Measurements from ENCODE around the gene CAMK1D. TPM values are rescaled to one million over a fixed set of nuclear protein-coding genes. Genes with fewer than 3 reads are reported as not detected.

CAMK1D gene
- total RNA-seq, 2 experiments from 2014 or later: 28.8 to 35.3 TPM

DNA sequence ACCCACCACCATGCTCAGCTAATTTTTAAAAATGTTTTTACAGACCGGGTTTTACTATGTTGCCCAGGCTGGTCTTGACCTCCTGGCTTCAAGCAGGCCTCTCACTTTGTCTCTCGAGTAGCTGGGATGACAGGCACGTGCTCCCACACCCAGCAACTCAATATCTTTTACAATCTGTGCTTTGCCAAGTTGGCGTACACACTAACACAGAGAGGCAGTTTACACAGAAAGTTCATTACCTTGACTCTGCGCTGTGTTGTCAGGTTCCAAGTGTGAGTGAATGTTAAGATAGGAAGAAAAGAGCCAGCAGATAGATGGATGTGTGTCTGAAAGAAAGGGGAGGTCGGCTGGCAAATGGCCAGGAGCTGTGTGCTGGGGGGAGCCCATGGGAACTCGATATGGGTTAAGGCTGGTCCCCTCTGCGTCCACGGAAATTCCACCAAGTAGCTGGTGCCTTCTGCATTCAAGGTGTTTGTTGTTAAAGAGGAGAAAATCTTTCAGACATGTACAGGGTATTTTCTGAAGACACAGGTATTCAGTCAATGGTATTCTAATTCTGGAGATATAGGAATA lies 299.8 kb downstream of the CAMK1D start:
- Histone ChIP-seq H3K4me3 (ENCODE audit: low read length) (no peak overlapping the region), H3K36me3 (ENCODE audit: insufficient read depth, low read length) (peaks cover 6% of the 10 kb centered on the region), H3K27ac (ENCODE audit: low read depth in 1 of 2, low read length in 2 of 2) (no peak overlapping the region), H3K27me3 (ENCODE audit: control insufficient read depth in 1 of 2, insufficient read depth in 2 of 2, low read length in 2 of 2) (no peaks in the 10 kb centered on the region), H3K9me3 (ENCODE audit: control insufficient read depth in 1 of 2, insufficient read depth in 1 of 2, low read length in 2 of 2) (peaks cover 0 to 5% of the 10 kb centered on the region in 2 experiments), H3K4me1 (ENCODE audit: insufficient read depth, low read length) (no peaks in the 10 kb centered on the region)
- no peak for TF ChIP-seq CTCF (IDR thresholded peaks at IDR 0.05)
- ATAC-seq (ENCODE audit: poor library complexity) (no peak), DNase-seq (no peak)
- H3K36me3 Mint-ChIP-seq (ENCODE audit: low read depth): peaks cover 32% of the 10 kb centered on the region
- no peak overlapping the region for H3K4me3 Mint-ChIP-seq
- intact Hi-C loops (cut with DNase I, micrococcal nuclease): no loop called here
- ChIA-PET CTCF (no interaction called here), POLR2A (no interaction called here)
- no peaks in the 10 kb centered on the region for H3K4me1 Mint-ChIP-seq (ENCODE audit: low read depth)
- no peaks in the 10 kb centered on the region for H3K27me3 Mint-ChIP-seq
- no peaks in the 10 kb centered on the region for H3K9me3 Mint-ChIP-seq
- H3K27ac Mint-ChIP-seq: no peak overlapping the region

GRCh38 chr10:12650122-12650521 lies 300.8 kb downstream of the CAMK1D start:
- Histone ChIP-seq H3K9me3 (ENCODE audit: control insufficient read depth in 1 of 2, insufficient read depth in 1 of 2, low read length in 2 of 2) (peaks cover 0 to 8% of the 10 kb centered on the region in 2 experiments), H3K4me3 (ENCODE audit: low read length) (no peak overlapping the region), H3K27ac (ENCODE audit: low read depth in 1 of 2, low read length in 2 of 2) (no peak overlapping the region), H3K27me3 (ENCODE audit: control insufficient read depth in 1 of 2, insufficient read depth in 2 of 2, low read length in 2 of 2) (no peaks in the 10 kb centered on the region), H3K36me3 (ENCODE audit: insufficient read depth, low read length) (peaks cover 6% of the 10 kb centered on the region), H3K4me1 (ENCODE audit: insufficient read depth, low read length) (no peaks in the 10 kb centered on the region)
- Mint-ChIP-seq H3K36me3 (ENCODE audit: low read depth) (peaks cover 38% of the 10 kb centered on the region), H3K9me3 (no peaks in the 10 kb centered on the region), H3K27ac (no peak overlapping the region), H3K27me3 (no peaks in the 10 kb centered on the region), H3K4me3 (no peak overlapping the region), H3K4me1 (ENCODE audit: low read depth) (no peaks in the 10 kb centered on the region)
- TF ChIP-seq CTCF (IDR thresholded peaks at IDR 0.05): no peak
- intact Hi-C loops (cut with DNase I, micrococcal nuclease): loop anchor here in 1 of 2 experiments (10.0 kb wide), 1 partner anchor 295 kb away; no protein-coding TSS in a partner anchor
- ChIA-PET POLR2A (no interaction called here), CTCF (no interaction called here)
- DNase-seq (no peak), ATAC-seq (ENCODE audit: poor library complexity) (no peak)

DNA sequence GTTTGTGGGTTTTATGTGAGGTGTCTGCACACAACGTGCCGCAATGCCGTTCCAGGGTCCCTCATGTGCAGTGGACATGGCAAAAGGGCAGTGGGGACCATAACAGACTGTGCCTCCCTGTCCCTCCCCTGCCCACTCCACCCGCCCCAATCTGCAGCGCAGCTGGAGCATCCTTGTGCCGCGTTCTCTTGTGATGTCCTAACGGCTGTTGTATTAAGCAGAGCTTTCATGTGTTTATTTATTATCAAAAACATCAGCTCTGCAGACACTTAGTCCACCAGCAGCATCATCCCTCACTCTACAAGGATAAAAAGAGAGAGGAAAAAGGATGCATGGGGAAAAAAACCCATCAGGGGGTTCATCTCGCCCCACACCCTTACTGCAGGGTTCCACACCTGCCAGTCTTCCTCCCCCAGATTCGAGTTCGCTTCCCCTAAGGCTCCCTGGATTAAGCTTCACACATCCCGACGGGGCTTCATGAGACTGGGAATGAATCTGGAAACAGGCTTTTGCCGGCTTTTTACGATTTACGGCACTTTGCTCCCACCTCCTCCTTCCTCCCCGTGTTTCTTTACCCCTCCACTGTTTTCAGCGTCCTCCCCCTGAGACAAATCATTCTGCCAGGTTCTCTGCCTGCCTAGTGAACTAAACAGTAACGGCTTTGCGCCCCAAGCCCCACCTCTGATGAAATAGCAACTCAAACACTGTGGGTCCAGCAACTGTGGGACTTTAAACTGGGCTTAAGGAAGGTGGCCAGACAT lies 301.4 kb downstream of the CAMK1D start:
- Mint-ChIP-seq H3K27me3 (no peaks in the 10 kb centered on the region), H3K4me1 (ENCODE audit: low read depth) (no peaks in the 10 kb centered on the region), H3K27ac (no peak overlapping the region), H3K4me3 (no peak overlapping the region), H3K36me3 (ENCODE audit: low read depth) (peaks cover 38% of the 10 kb centered on the region), H3K9me3 (no peaks in the 10 kb centered on the region)
- Histone ChIP-seq H3K36me3 (ENCODE audit: insufficient read depth, low read length) (peaks cover 6% of the 10 kb centered on the region), H3K27ac (ENCODE audit: low read depth in 1 of 2, low read length in 2 of 2) (no peak overlapping the region), H3K4me1 (ENCODE audit: insufficient read depth, low read length) (no peaks in the 10 kb centered on the region), H3K27me3 (ENCODE audit: control insufficient read depth in 1 of 2, insufficient read depth in 2 of 2, low read length in 2 of 2) (no peaks in the 10 kb centered on the region), H3K9me3 (ENCODE audit: control insufficient read depth in 1 of 2, insufficient read depth in 1 of 2, low read length in 2 of 2) (peaks cover 0 to 8% of the 10 kb centered on the region in 2 experiments), H3K4me3 (ENCODE audit: low read length) (no peak overlapping the region)
- ATAC-seq (ENCODE audit: poor library complexity) (no peak), DNase-seq (no peak)
- intact Hi-C loops (cut with DNase I, micrococcal nuclease): loop anchor here in 1 of 2 experiments (10.0 kb wide), 1 partner anchor 296 kb away; no protein-coding TSS in a partner anchor
- CTCF ChIA-PET: no interaction called here
- TF ChIP-seq CTCF (IDR thresholded peaks at IDR 0.05): no peak
- POLR2A ChIA-PET: no interaction called here

Measured in CD4-positive, alpha-beta T cell (primary cell).